ENCODE results near the gene COL11A1.
"Not testable (repeated sequence)": the region's sequence is repeated elsewhere in the genome, so short reads cannot be mapped to it uniquely, and the experiment has no call there.

- not testable (repeated sequence) for TF ChIP-seq CTCF (IDR thresholded peaks at IDR 0.05; ENCODE audit: low read depth, low read length); EZH2phosphoT487 (IDR thresholded peaks at IDR 0.05; ENCODE audit: low read depth)
These were observed 281.6 kb downstream of the COL11A1 start for GRCh38 chr1:102826706-102827105.
